ENCODE results near the gene TANC1. TPM values are rescaled to one million over a fixed set of nuclear protein-coding genes. Genes with fewer than 3 reads are reported as not detected.
"Not testable (repeated sequence)": the region's sequence is repeated elsewhere in the genome, so short reads cannot be mapped to it uniquely, and the experiment has no call there.

Gene TANC1
- total RNA-seq, 2 experiments from 2014 or later = 0.48 to 0.55 TPM

GRCh38 chr2:159131914-159132281, 163.5 kb downstream of the TANC1 start:
- Mint-ChIP-seq H3K4me3 (no peak overlapping the region), H3K36me3 (ENCODE audit: low read depth) (no peaks in the 10 kb centered on the region), H3K27ac (no peak overlapping the region), H3K4me1 (peaks cover 3% of the 10 kb centered on the region), H3K27me3 (peaks cover under 1% of the 10 kb centered on the region), H3K9me3 (no peaks in the 10 kb centered on the region)
- POLR2A ChIA-PET = no interaction called here
- no peak for DNase-seq
- CTCF ChIA-PET = interaction anchor here (0.6 to 4.6 kb wide), 2 partner anchors 13 to 37 kb away, joined by 4 to 18 read pairs; no protein-coding TSS in a partner anchor

GRCh38 chr2:159133797-159134196, 165.4 kb downstream of the TANC1 start:
- POLR2A ChIA-PET = no interaction called here
- DNase-seq = no peak
- Mint-ChIP-seq H3K27ac (no peak overlapping the region), H3K4me1 (peaks cover 3% of the 10 kb centered on the region), H3K27me3 (peaks cover 4% of the 10 kb centered on the region), H3K9me3 (no peaks in the 10 kb centered on the region), H3K36me3 (ENCODE audit: low read depth) (no peaks in the 10 kb centered on the region), H3K4me3 (no peak overlapping the region)
- CTCF ChIA-PET = interaction anchor here (0.8 to 1.3 kb wide), 2 partner anchors 15 to 630 kb away, joined by 4 read pairs; no protein-coding TSS in a partner anchor

- peaks cover 4% of the 10 kb centered on the region for H3K27me3 Mint-ChIP-seq
- H3K4me1 Mint-ChIP-seq = peaks cover 1% of the 10 kb centered on the region
- H3K4me3 Mint-ChIP-seq = no peak overlapping the region
- CTCF ChIA-PET = interaction anchor here (0.5 kb wide), 1 partner anchor 188 kb away, joined by 4 read pairs; no protein-coding TSS in a partner anchor
- no peaks in the 10 kb centered on the region for H3K9me3 Mint-ChIP-seq
- H3K36me3 Mint-ChIP-seq (ENCODE audit: low read depth) = no peaks in the 10 kb centered on the region
- POLR2A ChIA-PET = no interaction called here
- no peak overlapping the region for H3K27ac Mint-ChIP-seq
- no peak for DNase-seq
These were observed 166.5 kb downstream of the TANC1 start for GRCh38 chr2:159134979-159135378.

- ChIA-PET CTCF (interaction anchor here (0.7 to 1.3 kb wide), 2 partner anchors 18 to 177 kb away, joined by 4 read pairs; no protein-coding TSS in a partner anchor), POLR2A (no interaction called here)
- no peak overlapping the region for H3K27ac Mint-ChIP-seq
- H3K4me1 Mint-ChIP-seq = peaks cover 1% of the 10 kb centered on the region
- H3K27me3 Mint-ChIP-seq = peaks cover 7% of the 10 kb centered on the region
- H3K4me3 Mint-ChIP-seq = no peak overlapping the region
- no peaks in the 10 kb centered on the region for H3K9me3 Mint-ChIP-seq
- no peak for DNase-seq
- H3K36me3 Mint-ChIP-seq (ENCODE audit: low read depth) = no peaks in the 10 kb centered on the region
These were observed 168.0 kb downstream of the TANC1 start for GRCh38 chr2:159136391-159136790.

- ChIA-PET CTCF (no interaction called here), POLR2A (no interaction called here)
- Mint-ChIP-seq H3K27ac (no peak overlapping the region), H3K27me3 (peaks cover 8% of the 10 kb centered on the region), H3K4me1 (no peaks in the 10 kb centered on the region), H3K36me3 (ENCODE audit: low read depth) (no peaks in the 10 kb centered on the region), H3K9me3 (no peaks in the 10 kb centered on the region), H3K4me3 (no peak overlapping the region)
- no peak for DNase-seq
These were observed 169.2 kb downstream of the TANC1 start for GRCh38 chr2:159137511-159138241.

GRCh38 chr2:159138642-159139182, 170.3 kb downstream of the TANC1 start:
- peaks cover 8% of the 10 kb centered on the region for H3K27me3 Mint-ChIP-seq
- H3K4me1 Mint-ChIP-seq = no peaks in the 10 kb centered on the region
- POLR2A ChIA-PET = no interaction called here
- no peaks in the 10 kb centered on the region for H3K9me3 Mint-ChIP-seq
- no peak for DNase-seq
- CTCF ChIA-PET = interaction anchor here (1.9 kb wide), 1 partner anchor 20 kb away, joined by 5 read pairs; no protein-coding TSS in a partner anchor
- no peaks in the 10 kb centered on the region for H3K36me3 Mint-ChIP-seq (ENCODE audit: low read depth)
- no peak overlapping the region for H3K27ac Mint-ChIP-seq
- H3K4me3 Mint-ChIP-seq = no peak overlapping the region

GRCh38 chr2:159139216-159139933, 170.9 kb downstream of the TANC1 start:
- no peak for DNase-seq
- H3K4me1 Mint-ChIP-seq = no peaks in the 10 kb centered on the region
- H3K27ac Mint-ChIP-seq = no peak overlapping the region
- H3K4me3 Mint-ChIP-seq = no peak overlapping the region
- H3K36me3 Mint-ChIP-seq (ENCODE audit: low read depth) = no peaks in the 10 kb centered on the region
- peaks cover 8% of the 10 kb centered on the region for H3K27me3 Mint-ChIP-seq
- ChIA-PET CTCF (interaction anchor here (1.9 kb wide), 1 partner anchor 21 kb away, joined by 5 read pairs; no protein-coding TSS in a partner anchor), POLR2A (no interaction called here)
- no peaks in the 10 kb centered on the region for H3K9me3 Mint-ChIP-seq

GRCh38 chr2:159140070-159140769, 171.8 kb downstream of the TANC1 start:
- H3K4me1 Mint-ChIP-seq = peaks cover 3% of the 10 kb centered on the region
- ChIA-PET POLR2A (interaction anchor here (0.6 kb wide), 1 partner anchor 56 kb away, joined by 3 read pairs; no protein-coding TSS in a partner anchor), CTCF (interaction anchor here (1.4 to 1.9 kb wide), 2 partner anchors 21 to 22 kb away, joined by 5 to 7 read pairs; no protein-coding TSS in a partner anchor)
- no peak overlapping the region for H3K27ac Mint-ChIP-seq
- no peak overlapping the region for H3K4me3 Mint-ChIP-seq
- no peaks in the 10 kb centered on the region for H3K36me3 Mint-ChIP-seq (ENCODE audit: low read depth)
- peaks cover 10% of the 10 kb centered on the region for H3K27me3 Mint-ChIP-seq
- no peaks in the 10 kb centered on the region for H3K9me3 Mint-ChIP-seq
- DNase-seq = no peak

- not testable (repeated sequence) for H3K4me3 Mint-ChIP-seq; H3K4me1 Mint-ChIP-seq; H3K9me3 Mint-ChIP-seq; H3K36me3 Mint-ChIP-seq (ENCODE audit: low read depth); H3K27ac Mint-ChIP-seq; DNase-seq
- ChIA-PET POLR2A (interaction anchor here (0.6 kb wide), 1 partner anchor 56 kb away, joined by 3 read pairs; no protein-coding TSS in a partner anchor), CTCF (interaction anchor here (1.4 kb wide), 1 partner anchor 22 kb away, joined by 7 read pairs; no protein-coding TSS in a partner anchor)
- H3K27me3 Mint-ChIP-seq = peaks cover 10% of the 10 kb centered on the region
These were observed 172.4 kb downstream of the TANC1 start for GRCh38 chr2:159140821-159141220.

GRCh38 chr2:159144776-159145614, 176.6 kb downstream of the TANC1 start:
- H3K4me1 Mint-ChIP-seq = peaks cover 15% of the 10 kb centered on the region
- H3K27me3 Mint-ChIP-seq = peaks cover 7% of the 10 kb centered on the region
- CTCF ChIA-PET = no interaction called here
- no peaks in the 10 kb centered on the region for H3K36me3 Mint-ChIP-seq (ENCODE audit: low read depth)
- DNase-seq = no peak
- no peak overlapping the region for H3K4me3 Mint-ChIP-seq
- POLR2A ChIA-PET = no interaction called here
- H3K9me3 Mint-ChIP-seq = no peaks in the 10 kb centered on the region
- H3K27ac Mint-ChIP-seq = no peak overlapping the region

GRCh38 chr2:159145745-159146354, 177.4 kb downstream of the TANC1 start:
- Mint-ChIP-seq H3K4me3 (no peak overlapping the region), H3K27me3 (peaks cover 7% of the 10 kb centered on the region), H3K27ac (no peak overlapping the region), H3K36me3 (ENCODE audit: low read depth) (no peaks in the 10 kb centered on the region), H3K4me1 (peaks cover 15% of the 10 kb centered on the region), H3K9me3 (no peaks in the 10 kb centered on the region)
- ChIA-PET POLR2A (no interaction called here), CTCF (no interaction called here)
- no peak for DNase-seq

All from activated CD4-positive, alpha-beta memory T cell treated with anti-CD3 and anti-CD28 coated beads, Interleukin-2, amount 10 ng/mL, durations not matched to agents 7 days and 5 days (primary cell).